Stimulated activated CD8-positive, alpha-beta memory T cell treated with anti-CD3 and anti-CD28 coated beads, Interleukin-12 subunit alpha, Interleukin-12 subunit beta, amount 100 ng/mL, for 24 hours (primary cell): ENCODE results near the gene FILIP1.
"Not testable (repeated sequence)": the region's sequence is repeated elsewhere in the genome, so short reads cannot be mapped to it uniquely, and the experiment has no call there.

ENCODE experiments used
- DNase-seq: peaks from one replicate; pipeline ENCODE4 v3.0.0-alpha.2; 2020; ENCODE audit errors: extremely low read depth

FILIP1 gene

DNA sequence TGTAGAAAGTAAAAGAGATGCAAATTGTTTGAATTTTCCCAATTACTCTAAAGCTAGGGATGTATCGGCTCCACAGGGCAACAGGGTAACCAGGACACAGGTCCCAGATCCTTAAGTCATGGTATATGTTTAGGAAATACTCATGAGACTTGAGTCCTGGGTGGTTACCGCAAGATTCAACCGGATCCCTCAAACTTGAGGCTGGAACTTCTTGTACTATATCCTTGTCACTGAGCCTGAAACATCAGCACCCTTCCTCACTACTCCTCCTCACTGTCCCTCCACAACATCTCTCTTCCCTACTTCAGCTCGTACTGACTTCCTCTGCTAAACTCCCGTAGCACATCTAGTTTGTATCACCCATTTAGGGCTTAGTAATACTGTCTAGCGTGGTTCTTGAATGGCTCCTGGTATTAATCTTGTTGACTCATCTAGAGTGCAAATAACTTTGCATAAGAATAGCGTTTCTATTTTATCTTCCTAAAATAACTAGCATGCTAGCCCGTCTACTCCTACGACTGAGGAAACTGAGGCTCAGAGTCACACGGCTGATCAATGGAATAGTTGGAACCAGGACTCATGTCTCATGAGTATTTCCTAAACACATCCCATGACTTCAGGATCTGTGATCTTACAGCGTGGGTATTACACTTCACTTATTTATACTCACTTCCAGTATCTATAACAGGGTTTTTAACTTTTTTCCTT lies 72.1 kb downstream of the FILIP1 start:
- no peak for DNase-seq

- DNase-seq, result no peak
These were observed 73.6 kb downstream of the FILIP1 start for GRCh38 chr6:75419980-75420379.

DNA sequence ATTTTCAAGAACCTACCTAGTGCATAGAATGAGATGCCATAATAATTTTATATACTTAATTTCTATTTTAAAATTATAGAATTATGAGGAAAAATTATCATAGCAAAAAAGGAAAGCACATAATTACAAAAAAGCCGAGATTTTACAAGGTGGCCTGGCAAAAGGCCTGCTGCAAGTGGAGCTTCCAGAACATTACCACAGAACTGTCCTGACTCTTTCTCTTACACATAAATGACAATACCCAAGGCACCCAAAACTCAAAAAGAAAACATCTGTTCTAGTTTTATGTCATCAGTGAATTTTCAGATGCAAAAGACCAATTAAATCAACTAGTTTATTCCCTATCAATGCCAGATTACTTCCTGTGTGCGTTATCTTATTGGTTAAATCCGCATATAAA lies 74.2 kb downstream of the FILIP1 start:
- no peak for DNase-seq

- no peak for DNase-seq
These were observed 75.4 kb downstream of the FILIP1 start for GRCh38 chr6:75418233-75418632.

DNA sequence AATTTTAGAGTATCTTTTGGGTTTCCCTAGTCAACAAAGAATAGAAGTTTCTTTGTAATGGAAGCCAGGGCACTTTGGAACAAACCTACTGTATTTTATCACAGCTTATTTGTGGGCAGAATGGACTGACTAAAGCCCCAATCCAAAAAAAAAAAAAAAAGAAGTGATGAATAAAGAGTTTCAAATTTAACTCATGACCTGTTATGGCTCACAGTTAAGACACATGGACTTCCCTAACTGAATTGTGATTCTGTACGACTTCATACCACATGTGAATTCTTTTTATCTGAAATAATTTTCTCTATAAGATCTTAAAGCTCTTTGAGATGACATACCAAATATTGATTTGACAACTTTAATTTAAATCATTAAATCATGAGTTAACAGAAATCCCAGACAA lies 77.2 kb downstream of the FILIP1 start:
- no peak for DNase-seq

DNA sequence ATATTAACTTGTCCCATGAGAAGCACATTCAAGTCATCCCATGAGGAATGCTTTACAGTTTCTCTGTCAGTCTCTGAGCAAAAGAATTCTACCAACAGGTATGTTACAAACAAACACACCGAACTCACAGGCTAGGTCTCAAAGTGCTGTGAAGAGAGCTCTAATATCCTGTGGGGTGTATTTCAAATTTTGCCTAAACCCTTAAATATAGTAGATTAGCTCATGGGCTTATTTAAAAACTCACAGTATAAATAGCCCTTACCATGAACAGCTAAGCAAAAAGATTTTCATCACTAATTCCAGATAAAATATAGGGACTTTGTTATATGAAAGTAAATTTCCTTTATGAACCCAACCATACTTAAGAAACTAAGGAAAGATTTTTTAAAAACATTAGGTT lies 77.8 kb downstream of the FILIP1 start:
- DNase-seq, result no peak

DNA sequence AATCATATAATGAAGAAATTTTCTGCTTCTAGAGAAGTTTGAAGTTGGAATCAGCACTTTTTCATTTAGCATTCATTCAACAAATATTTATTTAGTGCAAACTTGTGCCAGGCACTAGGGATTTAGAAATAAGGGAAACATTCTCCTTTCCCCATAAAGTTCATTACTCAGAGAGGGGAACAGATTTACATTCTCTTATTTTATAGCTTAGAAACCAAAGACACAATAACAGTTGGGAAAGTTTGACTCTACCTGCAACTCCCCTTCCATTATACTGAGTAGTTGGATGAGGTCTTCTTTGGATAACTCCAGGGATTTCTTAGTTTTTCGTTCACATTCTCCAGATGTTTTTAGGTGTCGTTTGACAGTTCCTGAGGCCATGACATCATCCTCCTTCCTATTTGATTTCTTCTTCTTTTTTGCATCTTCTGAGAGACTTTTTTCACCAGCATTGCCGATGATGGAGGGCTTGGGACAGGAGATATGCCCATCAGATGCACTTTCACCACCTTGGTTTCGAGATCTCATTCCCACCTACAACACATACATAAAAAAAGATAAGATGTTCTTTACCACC lies 79.1 kb downstream of the FILIP1 start:
- DNase-seq, result no peak

GRCh38 chr6:75412969-75413662 lies 80.5 kb downstream of the FILIP1 start:
- no peak for DNase-seq

- not testable (repeated sequence) for DNase-seq
These were observed 83.0 kb downstream of the FILIP1 start for GRCh38 chr6:75410564-75410963.

GRCh38 chr6:75409928-75410327 lies 83.7 kb downstream of the FILIP1 start:
- no peak for DNase-seq

GRCh38 chr6:75409286-75409685 lies 84.3 kb downstream of the FILIP1 start:
- no peak for DNase-seq

DNA sequence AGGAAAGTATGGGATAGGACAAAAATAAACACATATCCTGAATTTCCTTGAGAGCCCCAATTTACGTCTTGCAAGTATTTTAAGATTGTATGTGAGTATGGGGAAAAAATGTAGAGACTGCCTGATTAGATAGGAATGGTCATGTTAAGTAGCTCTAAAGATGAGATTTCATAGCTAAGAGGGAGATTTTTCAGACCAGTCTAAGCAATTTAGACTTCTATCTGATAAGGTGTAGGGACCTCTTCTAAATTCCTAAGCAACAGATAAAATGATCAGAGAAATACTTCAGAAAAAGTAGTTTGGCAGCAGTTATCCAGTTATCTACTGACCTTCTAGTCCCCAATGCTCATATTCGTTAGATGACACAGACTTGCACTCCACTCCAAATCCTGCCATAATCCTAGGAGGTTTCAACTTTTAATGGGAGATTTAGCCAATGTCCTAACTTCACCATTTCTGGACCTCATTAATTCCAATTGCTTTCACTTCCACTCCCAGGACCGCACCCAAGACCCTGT lies 90.0 kb downstream of the FILIP1 start:
- no peak for DNase-seq

DNA sequence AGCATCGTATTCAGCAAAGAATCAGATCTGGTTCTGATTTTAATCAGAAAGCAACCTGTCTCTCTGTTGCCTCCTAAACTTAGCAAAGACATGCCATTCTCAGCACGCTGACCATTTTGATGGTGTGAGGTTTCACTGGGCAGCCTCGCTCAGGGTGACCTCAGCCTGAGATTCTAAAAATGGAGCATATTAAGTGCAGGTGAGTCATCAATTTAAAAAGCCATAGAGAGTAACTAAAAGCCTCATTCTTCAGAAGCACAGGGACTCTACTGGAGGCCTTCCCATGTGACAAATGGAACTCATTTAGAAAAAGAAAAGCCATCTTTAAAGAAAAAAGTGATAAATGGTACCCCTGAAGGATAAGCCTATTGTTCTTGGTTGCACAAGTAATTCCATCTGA lies 91.3 kb downstream of the FILIP1 start:
- DNase-seq, result no peak

DNA sequence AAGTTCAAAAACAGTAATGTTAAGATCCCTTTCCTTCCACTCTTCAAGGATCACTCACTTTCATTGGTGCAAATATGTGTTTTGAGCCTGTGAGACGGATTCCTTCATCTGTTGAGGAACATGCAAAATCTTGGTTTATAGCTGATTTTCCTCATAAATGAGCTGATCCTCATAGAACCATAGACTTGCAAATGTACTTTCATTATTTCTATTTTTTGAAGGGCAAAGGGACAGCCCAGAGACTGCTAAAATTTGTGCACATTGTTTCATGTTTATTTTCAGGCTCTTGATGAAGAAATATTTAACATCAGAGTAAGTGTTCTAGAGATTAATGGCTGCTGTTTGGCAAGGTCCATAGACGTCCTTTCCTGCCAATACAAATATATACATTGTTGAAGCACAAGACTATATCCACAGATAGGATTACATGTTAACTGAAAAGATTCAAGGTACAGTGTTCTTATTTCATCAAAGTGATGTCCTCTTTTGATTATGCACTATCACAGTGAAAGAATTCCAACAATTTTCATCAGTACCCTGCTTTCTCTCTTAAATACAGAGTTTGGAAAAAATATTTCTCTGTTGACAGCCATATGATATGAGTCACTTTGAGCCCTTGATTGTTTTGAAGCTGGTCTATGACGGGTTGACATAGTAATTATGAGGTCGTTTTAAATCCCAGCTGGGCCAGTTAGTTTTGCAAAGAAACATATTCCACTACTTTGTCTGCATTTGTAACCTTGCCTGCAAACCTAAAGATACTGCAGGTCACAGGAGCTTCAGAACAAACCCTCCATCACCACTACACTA lies 95.7 kb downstream of the FILIP1 start:
- no peak for DNase-seq

GRCh38 chr6:75397171-75397570 lies 96.4 kb downstream of the FILIP1 start:
- DNase-seq, result no peak

GRCh38 chr6:75396005-75396800 lies 97.4 kb downstream of the FILIP1 start:
- no peak for DNase-seq

- no peak for DNase-seq
These were observed 99.8 kb downstream of the FILIP1 start for GRCh38 chr6:75393806-75394205.

DNA sequence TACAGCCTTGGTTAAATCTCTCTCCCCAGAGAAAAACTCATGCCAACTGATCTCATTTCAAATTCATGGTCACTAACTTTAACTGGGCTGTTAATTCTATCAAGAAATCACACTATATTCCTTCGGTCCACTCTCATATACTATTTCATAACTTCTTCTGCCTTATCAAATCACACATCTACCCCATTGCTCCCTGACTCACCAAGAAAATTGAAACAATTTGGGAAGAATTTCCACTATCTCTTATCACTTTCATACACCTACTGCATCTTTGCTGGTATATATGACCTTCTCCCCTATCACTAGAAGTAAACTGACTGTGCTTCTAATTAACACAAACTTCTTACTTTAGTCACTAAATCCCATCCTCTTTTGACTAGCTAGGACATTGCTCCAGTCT lies 102.3 kb downstream of the FILIP1 start:
- no peak for DNase-seq

GRCh38 chr6:75386050-75386770 lies 107.4 kb downstream of the FILIP1 start:
- DNase-seq, result no peak

GRCh38 chr6:75384116-75384515 lies 109.5 kb downstream of the FILIP1 start:
- DNase-seq, result no peak

- no peak for DNase-seq
These were observed 111.0 kb downstream of the FILIP1 start for GRCh38 chr6:75382634-75382900.
